Stimulated activated CD4-positive, alpha-beta T cell treated with anti-CD3 and anti-CD28 coated beads, TNF-alpha, amount 100 ng/mL, for 48 hours (primary cell): ENCODE measurements around the gene TMEM9.
A peak's percentile ranks its signal among the peaks of the same experiment; 100 is the strongest.

Source experiments
- DNase-seq, 3 donors: peaks; one replicate each; pipeline ENCODE4 v3.0.0-alpha.2; 2020; ENCODE audit warnings: low read depth in 3 of 3

TMEM9 gene

GRCh38 chr1:201154389-201155165 lies at the start of gene TMEM9:
TSS of gene TMEM9 (minus strand) at chr1:201154474. CDS start at chr1:201153923, 551 bp downstream.
- peak; percentile 94 to 98 (median 97) for DNase-seq

- no peak for DNase-seq
Observed at GRCh38 chr1:201198598-201198997, 44.3 kb upstream of the TMEM9 start.

GRCh38 chr1:201194046-201194445 lies 39.8 kb upstream of the TMEM9 start:
- no peak for DNase-seq

GRCh38 chr1:201192261-201192788 lies 38.1 kb upstream of the TMEM9 start:
- no peak for DNase-seq

- DNase-seq, result peak; percentile 24 to 54 (median 29)
Observed at GRCh38 chr1:201191653-201192260, 37.5 kb upstream of the TMEM9 start.

- no peak for DNase-seq
Observed at GRCh38 chr1:201190624-201191051, 36.4 kb upstream of the TMEM9 start, which contains the start of gene IGFN1. TSS of gene IGFN1 (plus strand) at chr1:201190824. CDS start at chr1:201193294, 2,470 bp downstream.

GRCh38 chr1:201190005-201190404 lies 35.7 kb upstream of the TMEM9 start:
- DNase-seq, result no peak

GRCh38 chr1:201189085-201189484 lies 34.8 kb upstream of the TMEM9 start:
- no peak for DNase-seq

- DNase-seq, result no peak
Observed at GRCh38 chr1:201186192-201186591, 31.9 kb upstream of the TMEM9 start.

GRCh38 chr1:201185527-201186128 lies 31.4 kb upstream of the TMEM9 start:
- DNase-seq, result no peak

GRCh38 chr1:201185123-201185453 lies 30.8 kb upstream of the TMEM9 start:
- DNase-seq, result no peak

GRCh38 chr1:201184307-201185122 lies 30.2 kb upstream of the TMEM9 start:
- no peak for DNase-seq

- no peak for DNase-seq
Observed at GRCh38 chr1:201183753-201184152, 29.5 kb upstream of the TMEM9 start.

- no peak for DNase-seq
Observed at GRCh38 chr1:201183209-201183608, 28.9 kb upstream of the TMEM9 start.

GRCh38 chr1:201181726-201182125 lies 27.5 kb upstream of the TMEM9 start:
- no peak for DNase-seq

- no peak for DNase-seq
Observed at GRCh38 chr1:201181323-201181722, 27.0 kb upstream of the TMEM9 start.

GRCh38 chr1:201180901-201181300 lies 26.6 kb upstream of the TMEM9 start:
- DNase-seq, result no peak

- no peak for DNase-seq
Observed at GRCh38 chr1:201180141-201180540, 25.9 kb upstream of the TMEM9 start.

GRCh38 chr1:201178718-201179117 lies 24.4 kb upstream of the TMEM9 start:
- DNase-seq, result no peak

GRCh38 chr1:201176940-201177339 lies 22.7 kb upstream of the TMEM9 start:
- DNase-seq, result no peak

GRCh38 chr1:201175820-201176500 lies 21.7 kb upstream of the TMEM9 start:
- DNase-seq, result no peak
